H9 (cell line): ENCODE results near the gene GLRX3. TPM values are rescaled to one million over a fixed set of nuclear protein-coding genes. Genes with fewer than 3 reads are reported as not detected.

Experiments used
- DNase-seq: peaks from one replicate; pipeline ENCODE4 v3.0.0-alpha.2; 2017
- H2AFZ ChIP-seq: one replicate; pipeline ENCODE4 v1.6.1; 2013; ENCODE audit warnings: mild to moderate bottlenecking, low read length, control low read depth, moderate library complexity
- H2AK5ac ChIP-seq: 2 replicates; pipeline ENCODE4 v1.6.1; 2013; ENCODE audit warnings: low read length, control low read depth, mixed read lengths; ENCODE audit not compliant: insufficient read length
- H2BK120ac ChIP-seq: one replicate; pipeline ENCODE4 v1.6.1; 2013; ENCODE audit warnings: low read depth, mild to moderate bottlenecking, low read length, control low read depth, inconsistent platforms; ENCODE audit not compliant: poor library complexity, severe bottlenecking
- H2BK12ac ChIP-seq: 2 replicates; pipeline ENCODE4 v1.6.1; 2013; ENCODE audit warnings: low read length, control low read depth, mixed read lengths, low read depth; ENCODE audit not compliant: insufficient read length
- H2BK15ac ChIP-seq: 2 replicates; pipeline ENCODE4 v1.6.1; 2013; ENCODE audit warnings: low read depth, low read length, control low read depth
- H2BK20ac ChIP-seq: one replicate; pipeline ENCODE4 v1.6.1; 2013; ENCODE audit warnings: low read depth, mild to moderate bottlenecking, low read length, control low read depth, inconsistent platforms; ENCODE audit not compliant: poor library complexity, severe bottlenecking
- H2BK5ac ChIP-seq: 2 replicates; pipeline ENCODE4 v1.6.1; 2013; ENCODE audit warnings: low read length, control low read depth, mixed read lengths; ENCODE audit not compliant: insufficient read length
- H3K14ac ChIP-seq: 2 replicates; pipeline ENCODE4 v1.6.1; 2013; ENCODE audit warnings: low read length, control low read depth; ENCODE audit not compliant: insufficient read depth
- H3K18ac ChIP-seq: 2 replicates; pipeline ENCODE4 v1.6.1; 2013; ENCODE audit warnings: low read depth, mild to moderate bottlenecking, mixed read lengths, low read length, control low read depth; ENCODE audit not compliant: insufficient read length
- H3K23ac ChIP-seq: 2 replicates; pipeline ENCODE4 v1.6.1; 2013; ENCODE audit warnings: low read length, control low read depth, mixed read lengths, low read depth; ENCODE audit not compliant: insufficient read length
- H3K23me2 ChIP-seq: 2 replicates; pipeline ENCODE4 v1.6.1; 2013; ENCODE audit warnings: low read depth, mild to moderate bottlenecking, mixed read lengths, low read length, control low read depth; ENCODE audit not compliant: insufficient read length, poor library complexity, severe bottlenecking
- H3K27ac ChIP-seq: 2 replicates; pipeline ENCODE4 v1.5.1; 2013; ENCODE audit warnings: low read length, control low read depth, mixed read lengths, low read depth; ENCODE audit not compliant: insufficient read length
- H3K27me3 ChIP-seq: 2 replicates; pipeline ENCODE4 v1.6.1; 2013; ENCODE audit warnings: low read length, control low read depth, inconsistent platforms; ENCODE audit not compliant: insufficient read depth
- H3K4ac ChIP-seq: 2 replicates; pipeline ENCODE4 v1.6.1; 2013; ENCODE audit warnings: low read depth, mild to moderate bottlenecking, control low read depth, inconsistent platforms, low read length, moderate library complexity
- H3K4me1 ChIP-seq: 2 replicates; pipeline ENCODE4 v1.6.1; 2013; ENCODE audit warnings: low read length, control low read depth, inconsistent platforms; ENCODE audit not compliant: insufficient read depth
- H3K4me2 ChIP-seq: 2 replicates; pipeline ENCODE4 v1.6.1; 2013; ENCODE audit warnings: low read length, control low read depth, mixed read lengths; ENCODE audit not compliant: insufficient read length, insufficient read depth
- H3K56ac ChIP-seq: 2 replicates; pipeline ENCODE4 v1.6.1; 2013; ENCODE audit warnings: low read depth, mild to moderate bottlenecking, mixed read lengths, low read length, control low read depth; ENCODE audit not compliant: insufficient read length
- H3K79me1 ChIP-seq: 2 replicates; pipeline ENCODE4 v1.6.1; 2013; ENCODE audit warnings: low read depth, mild to moderate bottlenecking, moderate library complexity, low read length, control low read depth, inconsistent platforms; ENCODE audit not compliant: insufficient read depth, poor library complexity, severe bottlenecking
- H3K79me2 ChIP-seq: 2 replicates; pipeline ENCODE4 v1.6.1; 2013; ENCODE audit warnings: low read length, control low read depth, inconsistent platforms; ENCODE audit not compliant: insufficient read depth
- H3K9ac ChIP-seq: 2 replicates; pipeline ENCODE4 v1.6.1; 2013; ENCODE audit warnings: low read length, control low read depth, mixed read lengths; ENCODE audit not compliant: insufficient read length; ENCODE audit errors: extremely low read depth
- H3K9me3 ChIP-seq: one replicate; pipeline ENCODE4 v1.6.1; 2013; ENCODE audit warnings: low read depth, low read length, inconsistent platforms; ENCODE audit not compliant: control insufficient read depth
- H3T11ph ChIP-seq: one replicate; pipeline ENCODE4 v1.6.1; 2013; ENCODE audit warnings: mild to moderate bottlenecking, low read length, control low read depth, inconsistent platforms
- H4K20me1 ChIP-seq: one replicate; pipeline ENCODE4 v1.6.1; 2013; ENCODE audit not compliant: control insufficient read depth, insufficient read length, insufficient read depth
- H4K5ac ChIP-seq: 2 replicates; pipeline ENCODE4 v1.6.1; 2013; ENCODE audit warnings: low read depth, mild to moderate bottlenecking, mixed read lengths, low read length, control low read depth; ENCODE audit not compliant: insufficient read length
- H4K8ac ChIP-seq: replicated peaks from 2 replicates; pipeline ENCODE4 v1.6.1; 2013; ENCODE audit warnings: low read length, control low read depth, mixed read lengths, low read depth; ENCODE audit not compliant: insufficient read length
- H4K91ac ChIP-seq: 2 replicates; pipeline ENCODE4 v1.6.1; 2013; ENCODE audit warnings: low read depth, mild to moderate bottlenecking, moderate library complexity, mixed read lengths, low read length, control low read depth; ENCODE audit not compliant: insufficient read length
- H3K27ac Mint-ChIP-seq, 3 experiments: 2 replicates in 2 of 3; 3 replicates in 1 of 3; pipeline ENCODE4 v1.8.0; 2020 to 2021; ENCODE audit warnings: mixed read lengths in 3 of 3, mild to moderate bottlenecking in 1 of 3, moderate library complexity in 1 of 3
- H3K27me3 Mint-ChIP-seq: 2 replicates; pipeline ENCODE4 v1.8.0; 2021; ENCODE audit warnings: low read depth, mild to moderate bottlenecking, moderate library complexity, mixed read lengths
- H3K36me3 Mint-ChIP-seq, 3 experiments: 2 replicates in 2 of 3; 3 replicates in 1 of 3; pipeline ENCODE4 v1.8.0; 2020 to 2021; ENCODE audit warnings: low read depth in 3 of 3, mixed read lengths in 3 of 3; ENCODE audit not compliant: insufficient read depth in 1 of 3
- H3K4me1 Mint-ChIP-seq, 2 experiments: 2 replicates each; pipeline ENCODE4 v1.8.0; 2020; ENCODE audit warnings: mixed read lengths in 2 of 2
- H3K4me3 Mint-ChIP-seq, 2 experiments: 2 replicates in 1 of 2; 3 replicates in 1 of 2; pipeline ENCODE4 v1.8.0; 2020 to 2021; ENCODE audit warnings: mild to moderate bottlenecking in 2 of 2, mixed read lengths in 2 of 2, moderate library complexity in 1 of 2
- H3K9me3 Mint-ChIP-seq, 2 experiments: 2 replicates in 1 of 2; 3 replicates in 1 of 2; pipeline ENCODE4 v1.8.0; 2020; ENCODE audit warnings: mild to moderate bottlenecking in 2 of 2, mixed read lengths in 2 of 2, moderate library complexity in 1 of 2
- CTCF ChIP-seq: fragments of 200-600 bp; sonication (generic); conservative IDR thresholded peaks from 3 replicates; pipeline ENCODE4 v1.8.0; 2021; ENCODE audit warnings: antibody characterized with exemption, mild to moderate bottlenecking
- WGBS: extraction: QIAGEN DNeasy Blood & Tissue Kit; methylation state at CpG from one replicate; pipeline ENCODE4 v1.1.7; 2013; ENCODE audit warnings: missing lambda C conversion rate, low lambda C conversion rate, mixed read lengths; ENCODE audit not compliant: insufficient read length; ENCODE audit errors: extremely low coverage; 5-methylcytosine and 5-hydroxymethylcytosine counted together
- total RNA-seq: library from RNA; stranded (reverse); gene quantifications from 2 replicates; pipeline ENCODE4 v1.2.1, GENCODE V29; 2021

GLRX3 gene
- total RNA-seq, 1 experiment from 2014 or later = 139 TPM

DNA sequence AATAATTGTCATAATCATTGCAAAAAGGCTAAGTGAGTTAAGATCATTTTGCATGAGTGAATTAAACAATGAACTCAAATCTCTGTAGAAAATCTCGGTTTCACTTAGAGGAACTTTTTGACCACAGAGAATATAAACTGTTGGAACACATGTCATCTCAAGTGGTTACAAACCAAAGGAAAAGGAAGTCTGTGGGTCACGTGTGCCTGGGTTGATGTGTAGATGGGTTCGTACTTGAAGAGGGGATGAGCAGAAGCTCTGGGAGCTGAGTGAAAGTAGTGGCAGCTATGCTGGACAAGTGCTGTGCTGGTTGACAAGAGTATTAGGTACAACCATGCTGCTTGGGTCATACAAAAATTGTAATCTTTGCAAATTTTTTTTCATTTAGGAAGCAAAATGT, 35.0 kb downstream of the GLRX3 start:
- no CpG with 5 or more reads among the region's 3 CpGs for whole genome bisulfite sequencing
- no peaks in the 10 kb centered on the region for H3K79me1 ChIP-seq
- no peak for DNase-seq
- no peak overlapping the region for H3K4me2 ChIP-seq
- no peak overlapping the region for H4K8ac ChIP-seq
- Mint-ChIP-seq H3K36me3 (peaks cover 23 to 72% (median 63%) of the 10 kb centered on the region in 3 experiments; a peak in 6 of 7 replicates), H3K4me1 (peaks cover 6 to 9% of the 10 kb centered on the region in 2 experiments; a peak in 3 of 4 replicates), H3K9me3 (no peaks in the 10 kb centered on the region), H3K4me3 (no peak overlapping the region), H3K27ac (no peak overlapping the region), H3K27me3 (no peaks in the 10 kb centered on the region)
- H4K91ac ChIP-seq = no peak overlapping the region
- no peak overlapping the region for H2BK12ac ChIP-seq
- H2AK5ac ChIP-seq = no peak overlapping the region
- H3K18ac ChIP-seq = no peak overlapping the region
- H3K27me3 ChIP-seq = no peaks in the 10 kb centered on the region
- H4K20me1 ChIP-seq = no peaks in the 10 kb centered on the region
- H3K56ac ChIP-seq = no peak overlapping the region
- TF ChIP-seq CTCF = no peak
- H2BK120ac ChIP-seq = no peak overlapping the region
- H3K14ac ChIP-seq = no peak overlapping the region
- no peaks in the 10 kb centered on the region for H3K9me3 ChIP-seq
- H2BK20ac ChIP-seq = no peak overlapping the region
- H3K4ac ChIP-seq = no peak overlapping the region
- H3K23ac ChIP-seq = no peak overlapping the region
- no peak overlapping the region for H2AFZ ChIP-seq
- H3K9ac ChIP-seq = no peak overlapping the region
- H3K27ac ChIP-seq = no peak overlapping the region
- no peaks in the 10 kb centered on the region for H3K79me2 ChIP-seq
- no peak overlapping the region for H3T11ph ChIP-seq
- H2BK5ac ChIP-seq = no peak overlapping the region
- no peaks in the 10 kb centered on the region for H3K23me2 ChIP-seq
- no peak overlapping the region for H2BK15ac ChIP-seq
- H3K4me1 ChIP-seq = peaks cover 3% of the 10 kb centered on the region; the same call in 1 of the 2 replicates
- H4K5ac ChIP-seq = no peak overlapping the region
